Tibial nerve (tissue), 4 donors: ENCODE results near the gene SPATS2.

Source experiments
- EP300 ChIP-seq, 2 donors: sonication (generic); formaldehyde crosslinking; IDR thresholded peaks; one replicate each; pipeline ENCODE4 v1.6.1; 2017; ENCODE audit warnings: antibody characterized with exemption in 2 of 2, mild to moderate bottlenecking in 1 of 2
- POLR2A ChIP-seq, 2 donors: fragments of 450-650 bp; IDR thresholded peaks; one replicate each; pipeline ENCODE4 v1.6.1; 2017; ENCODE audit warnings: antibody characterized with exemption in 2 of 2, mild to moderate bottlenecking in 2 of 2, moderate library complexity in 2 of 2
- TF ChIP-seq, protein P1 (sequence below), 5 experiments: fragments of 200-600 bp in 3 of 5; fragments of 450-650 bp in 2 of 5; sonication (generic) in 3 of 5; IDR thresholded peaks; one replicate each; pipeline ENCODE4 v1.5.1; 2016 to 2019; ENCODE audit warnings: antibody characterized with exemption in 5 of 5, mild to moderate bottlenecking in 3 of 5, moderate library complexity in 2 of 5

DNA sequence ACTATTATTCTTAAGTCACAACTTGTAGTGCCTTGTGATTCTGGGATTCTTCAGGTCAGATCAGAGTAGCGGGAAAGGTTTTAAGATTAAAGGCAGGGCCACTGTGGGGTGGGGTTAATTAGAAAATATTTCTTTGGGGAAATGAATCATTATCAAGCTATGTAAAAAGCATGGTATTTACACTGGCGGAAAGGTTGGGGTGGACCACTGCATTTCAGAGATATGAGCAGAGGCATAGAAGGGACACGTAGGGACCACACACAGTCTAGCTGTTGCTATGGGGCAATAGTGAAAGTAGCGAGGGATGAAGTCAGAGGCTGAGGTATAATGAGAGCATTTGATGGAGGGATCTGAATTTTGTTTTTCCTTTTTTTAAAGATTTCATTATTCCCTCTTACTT, 139.9 kb downstream of the SPATS2 start:
- TF ChIP-seq, protein P1, sequence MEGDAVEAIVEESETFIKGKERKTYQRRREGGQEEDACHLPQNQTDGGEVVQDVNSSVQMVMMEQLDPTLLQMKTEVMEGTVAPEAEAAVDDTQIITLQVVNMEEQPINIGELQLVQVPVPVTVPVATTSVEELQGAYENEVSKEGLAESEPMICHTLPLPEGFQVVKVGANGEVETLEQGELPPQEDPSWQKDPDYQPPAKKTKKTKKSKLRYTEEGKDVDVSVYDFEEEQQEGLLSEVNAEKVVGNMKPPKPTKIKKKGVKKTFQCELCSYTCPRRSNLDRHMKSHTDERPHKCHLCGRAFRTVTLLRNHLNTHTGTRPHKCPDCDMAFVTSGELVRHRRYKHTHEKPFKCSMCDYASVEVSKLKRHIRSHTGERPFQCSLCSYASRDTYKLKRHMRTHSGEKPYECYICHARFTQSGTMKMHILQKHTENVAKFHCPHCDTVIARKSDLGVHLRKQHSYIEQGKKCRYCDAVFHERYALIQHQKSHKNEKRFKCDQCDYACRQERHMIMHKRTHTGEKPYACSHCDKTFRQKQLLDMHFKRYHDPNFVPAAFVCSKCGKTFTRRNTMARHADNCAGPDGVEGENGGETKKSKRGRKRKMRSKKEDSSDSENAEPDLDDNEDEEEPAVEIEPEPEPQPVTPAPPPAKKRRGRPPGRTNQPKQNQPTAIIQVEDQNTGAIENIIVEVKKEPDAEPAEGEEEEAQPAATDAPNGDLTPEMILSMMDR (IDR thresholded peaks at IDR 0.05): no peak
- TF ChIP-seq POLR2A (IDR thresholded peaks at IDR 0.05) (no peak), EP300 (IDR thresholded peaks at IDR 0.05) (no peak)
